Uterus (tissue), 2 donors: ENCODE data around the gene KLF16.

Experiments
- POLR2A ChIP-seq, 2 donors: fragments of 450-650 bp; IDR thresholded peaks; one replicate each; pipeline ENCODE4 v1.6.1; 2016; ENCODE audit warnings: antibody characterized with exemption in 2 of 2, mild to moderate bottlenecking in 1 of 2, moderate library complexity in 1 of 2
- TF ChIP-seq, protein P1 (sequence below), 4 experiments: fragments of 200-600 bp in 2 of 4; fragments of 450-650 bp in 2 of 4; sonication (generic) in 2 of 4; IDR thresholded peaks; one replicate each; pipeline ENCODE4 v1.5.1; 2016 to 2019; ENCODE audit warnings: antibody characterized with exemption in 4 of 4, mild to moderate bottlenecking in 2 of 4, moderate library complexity in 1 of 4

DNA sequence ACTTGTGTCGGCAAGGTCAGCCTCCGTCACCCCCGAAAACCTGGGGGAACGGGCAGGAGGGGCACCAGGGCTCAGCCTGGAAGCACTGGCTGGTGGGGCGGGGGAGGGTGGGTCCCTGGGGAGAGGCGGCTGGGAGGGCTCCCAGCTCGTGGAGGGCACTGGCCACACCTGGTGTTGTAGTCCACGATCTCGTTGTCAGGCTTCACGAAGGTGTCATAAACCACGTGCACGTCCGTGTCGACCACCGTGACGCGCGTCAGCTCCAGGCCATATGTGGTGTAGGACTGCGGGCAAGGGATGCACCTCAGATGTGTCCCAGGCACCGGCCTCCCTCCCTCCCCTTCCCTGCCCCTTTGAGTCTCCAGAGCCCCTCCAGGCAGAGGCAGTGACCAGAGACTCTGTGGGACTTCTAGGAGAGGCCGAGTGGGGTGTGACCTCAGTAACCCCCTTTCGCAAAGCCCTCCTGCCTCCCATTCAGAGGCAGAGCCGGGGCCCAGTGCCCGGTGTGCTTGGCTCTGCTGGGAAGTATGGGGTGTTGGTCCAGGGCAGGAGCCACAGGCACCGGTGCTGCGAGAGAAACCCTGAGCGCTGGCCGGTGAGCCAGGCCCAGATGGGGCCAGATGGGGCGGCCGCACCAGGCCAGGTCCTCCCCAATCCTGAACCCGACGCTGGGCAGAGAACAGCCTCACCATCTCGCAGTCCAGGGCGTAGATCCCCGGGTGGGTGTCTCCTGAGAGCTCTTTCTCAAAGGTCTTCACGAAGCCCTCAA, 46.7 kb downstream of the KLF16 start:
- TF ChIP-seq, protein P1, sequence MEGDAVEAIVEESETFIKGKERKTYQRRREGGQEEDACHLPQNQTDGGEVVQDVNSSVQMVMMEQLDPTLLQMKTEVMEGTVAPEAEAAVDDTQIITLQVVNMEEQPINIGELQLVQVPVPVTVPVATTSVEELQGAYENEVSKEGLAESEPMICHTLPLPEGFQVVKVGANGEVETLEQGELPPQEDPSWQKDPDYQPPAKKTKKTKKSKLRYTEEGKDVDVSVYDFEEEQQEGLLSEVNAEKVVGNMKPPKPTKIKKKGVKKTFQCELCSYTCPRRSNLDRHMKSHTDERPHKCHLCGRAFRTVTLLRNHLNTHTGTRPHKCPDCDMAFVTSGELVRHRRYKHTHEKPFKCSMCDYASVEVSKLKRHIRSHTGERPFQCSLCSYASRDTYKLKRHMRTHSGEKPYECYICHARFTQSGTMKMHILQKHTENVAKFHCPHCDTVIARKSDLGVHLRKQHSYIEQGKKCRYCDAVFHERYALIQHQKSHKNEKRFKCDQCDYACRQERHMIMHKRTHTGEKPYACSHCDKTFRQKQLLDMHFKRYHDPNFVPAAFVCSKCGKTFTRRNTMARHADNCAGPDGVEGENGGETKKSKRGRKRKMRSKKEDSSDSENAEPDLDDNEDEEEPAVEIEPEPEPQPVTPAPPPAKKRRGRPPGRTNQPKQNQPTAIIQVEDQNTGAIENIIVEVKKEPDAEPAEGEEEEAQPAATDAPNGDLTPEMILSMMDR (IDR thresholded peaks at IDR 0.05) = no peak
- TF ChIP-seq POLR2A (IDR thresholded peaks at IDR 0.05) = no peak
